Liver (tissue), 3 donors: ENCODE data around the gene HHLA2.

ENCODE experiments used
- ATF3 ChIP-seq: IDR thresholded peaks from 2 replicates; pipeline ENCODE4 v1.6.1; 2016; ENCODE audit warnings: antibody characterized with exemption
- CTCF ChIP-seq: fragments of 150-350 bp; IDR thresholded peaks from 2 replicates; pipeline ENCODE4 v1.5.1; 2017; ENCODE audit warnings: improper control_type of control experiment, low read depth, low read length; ENCODE audit not compliant: missing input control
- EGR1 ChIP-seq, 2 donors: IDR thresholded peaks; 2 replicates each; pipeline ENCODE4 v1.6.1; 2016 to 2018; ENCODE audit warnings: antibody characterized with exemption in 2 of 2, low read depth in 2 of 2
- FOXA1 ChIP-seq: IDR thresholded peaks from 2 replicates; pipeline ENCODE4 v1.6.1; 2016; ENCODE audit warnings: antibody characterized with exemption
- FOXA2 ChIP-seq: IDR thresholded peaks from 2 replicates; pipeline ENCODE4 v1.6.1; 2016; ENCODE audit warnings: antibody characterized with exemption
- JUND ChIP-seq, 2 donors: IDR thresholded peaks; 2 replicates each; pipeline ENCODE4 v1.6.1; 2016; ENCODE audit warnings: antibody characterized with exemption in 2 of 2
- NR2F2 ChIP-seq: IDR thresholded peaks from 2 replicates; pipeline ENCODE4 v1.6.1; 2016; ENCODE audit warnings: antibody characterized with exemption
- RAD21 ChIP-seq, 2 donors: IDR thresholded peaks; 2 replicates each; pipeline ENCODE4 v1.6.1; 2016; ENCODE audit warnings: antibody characterized with exemption in 2 of 2, mild to moderate bottlenecking in 2 of 2
- REST ChIP-seq: IDR thresholded peaks from 2 replicates; pipeline ENCODE4 v1.6.1; 2016; ENCODE audit warnings: antibody characterized with exemption, mild to moderate bottlenecking
- RXRA ChIP-seq, 2 donors: IDR thresholded peaks; 2 replicates each; pipeline ENCODE4 v1.6.1; 2017 to 2018; ENCODE audit warnings: antibody characterized with exemption in 2 of 2, mild to moderate bottlenecking in 1 of 2
- TAF1 ChIP-seq: conservative IDR thresholded peaks from 2 replicates; pipeline ENCODE4 v1.6.1; 2016; ENCODE audit warnings: antibody characterized with exemption, mild to moderate bottlenecking
- YY1 ChIP-seq: IDR thresholded peaks from 2 replicates; pipeline ENCODE4 v1.6.1; 2016; ENCODE audit warnings: antibody characterized with exemption, mild to moderate bottlenecking
- TF ChIP-seq, protein P1 (sequence below): IDR thresholded peaks from 2 replicates; pipeline ENCODE4 v1.6.1; 2016; ENCODE audit warnings: antibody characterized with exemption
- donor health status: healthy.
- donor health status: healthy.

- TF ChIP-seq CTCF (no peak), EGR1 (IDR thresholded peaks at IDR 0.05; ENCODE audit: low read depth in 2 of 2) (no peak), JUND (IDR thresholded peaks at IDR 0.05) (no peak), RXRA (IDR thresholded peaks at IDR 0.05) (no peak), FOXA2 (no peak), FOXA1 (no peak), YY1 (no peak), TAF1 (no peak), NR2F2 (no peak), ATF3 (no peak), RAD21 (IDR thresholded peaks at IDR 0.05) (no peak), REST (no peak)
- TF ChIP-seq, protein P1, sequence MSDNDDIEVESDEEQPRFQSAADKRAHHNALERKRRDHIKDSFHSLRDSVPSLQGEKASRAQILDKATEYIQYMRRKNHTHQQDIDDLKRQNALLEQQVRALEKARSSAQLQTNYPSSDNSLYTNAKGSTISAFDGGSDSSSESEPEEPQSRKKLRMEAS: no peak
Observed at GRCh38 chr3:108296239-108296638, at the start of gene HHLA2.
